HG02759 (cell line): ENCODE results near the gene KCTD21.

ENCODE experiments used
- ATAC-seq: cut with Tn5 transposase; IDR thresholded peaks from one replicate; pipeline ENCODE4 v1.9.1; 2021; ENCODE audit warnings: mild to moderate bottlenecking, moderate library complexity; ENCODE audit not compliant: unreplicated experiment

KCTD21 gene

GRCh38 chr11:78147807-78148206, 40.6 kb downstream of the KCTD21 start:
- no peak for ATAC-seq

GRCh38 chr11:78145511-78146025, 42.9 kb downstream of the KCTD21 start:
- no peak for ATAC-seq

- ATAC-seq: no peak
Observed at GRCh38 chr11:78140392-78141077, 47.9 kb downstream of the KCTD21 start.

- ATAC-seq: peak; percentile 95
Observed at GRCh38 chr11:78139422-78140391, 48.7 kb downstream of the KCTD21 start, which contains the start of gene ALG8. Gene ALG8 (minus strand): TSS chr11:78139626. CDS start chr11:78139588, 38 bp downstream.

GRCh38 chr11:78138694-78139421, 49.6 kb downstream of the KCTD21 start:
- ATAC-seq: peak; percentile 26

DNA sequence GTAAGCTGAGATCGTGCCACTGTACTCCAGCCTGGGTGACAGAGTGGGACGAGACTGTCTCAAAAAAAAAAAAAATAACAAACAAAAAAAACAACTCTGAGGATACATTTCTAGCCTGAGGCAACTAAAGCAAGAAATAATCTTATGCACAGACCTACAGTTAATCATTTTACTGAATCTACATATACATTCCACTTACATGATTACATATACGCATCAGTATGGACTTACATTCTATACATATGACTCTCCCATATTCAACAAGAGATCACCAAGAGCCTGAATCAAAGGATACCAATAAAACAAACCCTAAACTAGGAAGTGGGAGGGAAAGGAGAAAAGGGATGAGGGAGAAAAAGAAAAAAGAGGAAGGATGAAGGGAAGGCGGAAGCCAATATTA, 50.1 kb downstream of the KCTD21 start:
- ATAC-seq: no peak

DNA sequence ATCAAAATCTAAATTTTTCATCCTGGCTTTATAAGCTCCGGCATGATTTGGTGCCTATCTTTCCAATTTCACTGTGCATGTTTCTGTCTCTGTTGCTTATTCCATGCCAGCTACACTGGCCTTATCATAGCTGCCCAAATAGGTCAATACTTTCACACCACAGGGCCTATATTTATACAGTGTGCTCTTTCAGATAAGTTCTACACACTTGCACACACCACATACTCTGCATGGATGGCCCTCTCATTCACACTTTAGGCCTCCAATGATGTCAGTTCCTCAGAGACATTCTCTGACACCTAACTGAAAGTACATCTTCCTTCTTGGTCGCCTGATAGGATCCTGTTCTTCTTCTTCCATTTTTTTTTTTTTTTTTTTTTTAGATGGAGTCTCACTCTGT, 56.0 kb downstream of the KCTD21 start:
- peak; percentile 47 for ATAC-seq

- no peak for ATAC-seq
Observed at GRCh38 chr11:78131956-78132355, 56.5 kb downstream of the KCTD21 start.

DNA sequence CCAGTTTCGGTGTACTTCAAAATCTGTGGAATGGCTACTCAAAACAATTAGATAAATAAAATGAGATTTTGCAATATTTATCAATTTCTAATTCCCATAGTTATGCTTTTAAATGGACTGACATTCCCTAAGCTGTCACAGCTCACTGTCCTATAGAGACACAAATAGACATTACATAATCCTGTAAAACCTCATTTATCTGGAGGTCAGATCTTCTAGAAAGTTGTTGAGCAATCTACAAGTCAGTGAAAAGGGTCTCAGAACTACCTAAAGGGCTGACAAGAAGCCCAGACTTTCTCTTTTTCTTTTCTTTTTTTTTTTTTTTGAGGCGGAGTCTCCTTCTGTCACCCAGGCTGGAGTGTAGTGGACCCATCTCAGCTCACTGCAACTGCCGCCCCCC, 61.0 kb downstream of the KCTD21 start:
- ATAC-seq: no peak
